ENCODE results near the gene UNC45B. TPM values are rescaled to one million over a fixed set of nuclear protein-coding genes. Genes with fewer than 3 reads are reported as not detected.

The UNC45B gene
- total RNA-seq, 2 donors from 2014 or later: 118 to 131 TPM

GRCh38 chr17:35132816-35133550 is 14.6 kb upstream of the UNC45B start:
- no peak overlapping the region for H3K27ac ChIP-seq
- peaks cover 0 to 6% of the 10 kb centered on the region in 2 donors for H3K4me1 ChIP-seq
- peaks cover 60% of the 10 kb centered on the region for H3K36me3 ChIP-seq
- no peak overlapping the region for H3K4me3 ChIP-seq
- H3K27me3 ChIP-seq: no peaks in the 10 kb centered on the region
- no peak for TF ChIP-seq CTCF (IDR thresholded peaks at IDR 0.05)
- no peak for DNase-seq (ENCODE audit: low spot score)
- H3K9me3 ChIP-seq: no peaks in the 10 kb centered on the region

GRCh38 chr17:35135322-35135721 is 12.3 kb upstream of the UNC45B start:
- H3K9me3 ChIP-seq: no peaks in the 10 kb centered on the region
- no peak overlapping the region for H3K27ac ChIP-seq
- no peaks in the 10 kb centered on the region for H3K4me1 ChIP-seq
- peaks cover 71% of the 10 kb centered on the region for H3K36me3 ChIP-seq
- no peak overlapping the region for H3K4me3 ChIP-seq
- TF ChIP-seq CTCF (IDR thresholded peaks at IDR 0.05): no peak
- no peak for DNase-seq (ENCODE audit: low spot score)
- no peaks in the 10 kb centered on the region for H3K27me3 ChIP-seq

- DNase-seq (ENCODE audit: low spot score): no peak
- peaks cover 57% of the 10 kb centered on the region for H3K36me3 ChIP-seq
- no peaks in the 10 kb centered on the region for H3K27me3 ChIP-seq
- H3K9me3 ChIP-seq: no peaks in the 10 kb centered on the region
- TF ChIP-seq CTCF (IDR thresholded peaks at IDR 0.05): no peak
- no peak overlapping the region for H3K4me3 ChIP-seq
- peaks cover 0 to 12% of the 10 kb centered on the region in 2 donors for H3K4me1 ChIP-seq
- no peak overlapping the region for H3K27ac ChIP-seq
Observed at GRCh38 chr17:35138218-35138617, 9.4 kb upstream of the UNC45B start.

- Histone ChIP-seq H3K4me3 (peak within 1 kb of the TSS; percentile 80 to 89), H3K27me3 (no peaks in the 10 kb centered on the region), H3K36me3 (peaks cover 23% of the 10 kb centered on the region), H3K4me1 (peaks cover 0 to 18% of the 10 kb centered on the region in 2 donors), H3K27ac (peak within 1 kb of the TSS in 1 of 2 donors; percentile 35), H3K9me3 (no peaks in the 10 kb centered on the region)
- peak; percentile 79 for DNase-seq (ENCODE audit: low spot score)
- peak; percentile 91 to 98 for TF ChIP-seq CTCF (IDR thresholded peaks at IDR 0.05)
Observed at GRCh38 chr17:35141681-35142466, 5.7 kb upstream of the UNC45B start, which contains the start of gene NLE1. Gene NLE1, minus strand, starts transcription at chr17:35142303. Its CDS starts 28 bp downstream, at chr17:35142275.

- DNase-seq (ENCODE audit: low spot score): no peak
- H3K27me3 ChIP-seq: no peaks in the 10 kb centered on the region
- H3K9me3 ChIP-seq: no peaks in the 10 kb centered on the region
- peak overlapping the region; percentile 80 to 89 for H3K4me3 ChIP-seq
- H3K27ac ChIP-seq: no peak overlapping the region
- no peak for TF ChIP-seq CTCF (IDR thresholded peaks at IDR 0.05)
- peaks cover 17% of the 10 kb centered on the region for H3K36me3 ChIP-seq
- peaks cover 0 to 18% of the 10 kb centered on the region in 2 donors for H3K4me1 ChIP-seq
Observed at GRCh38 chr17:35142467-35142796, 5.2 kb upstream of the UNC45B start.

Measured in right atrium auricular region (tissue), 2 donors.